B cell (primary cell): ENCODE data around the gene TSPAN14. TPM values are rescaled to one million over a fixed set of nuclear protein-coding genes. Genes with fewer than 3 reads are reported as not detected.
A peak's percentile ranks its signal among the peaks of the same experiment; 100 is the strongest.

Experiments used
- ATAC-seq: fragments of 200-7000 bp; cut with Tn5 transposase; one replicate; pipeline ENCODE4 v1.10.0; 2021; ENCODE audit warnings: low read depth, mild to moderate bottlenecking, moderate number of reproducible peaks, moderate library complexity
- CTCF ChIA-PET: fragments of 350-600 bp; sonication (Branson Sonifier 250); formaldehyde crosslinking; loops from one replicate; lab custom pipeline; 2021; ENCODE audit warnings: antibody characterized with exemption, inconsistent platforms; lab: Charles Lee
- POLR2A ChIA-PET: fragments of 350-600 bp; sonication (Branson Sonifier 250); formaldehyde crosslinking; loops from one replicate; lab custom pipeline; 2021; ENCODE audit warnings: antibody characterized with exemption; lab: Charles Lee
- DNase-seq: peaks from one replicate; pipeline ENCODE4 v3.0.0; 2013
- H2AFZ ChIP-seq: 2 replicates; pipeline ENCODE4 v1.6.1; 2012; ENCODE audit warnings: mild to moderate bottlenecking, low read depth, low read length; ENCODE audit not compliant: insufficient read depth, poor library complexity, severe bottlenecking
- H3K27ac ChIP-seq, 2 donors: 1 replicate in 1 of 2; 2 replicates in 1 of 2; pipeline ENCODE4 v1.5.1; 2012 to 2013; ENCODE audit warnings: low read length in 2 of 2, mild to moderate bottlenecking in 2 of 2, moderate library complexity in 1 of 2
- H3K27me3 ChIP-seq, 4 experiments: fragments of 200-600 bp in 1 of 4; sonication (generic) in 1 of 4; replicated peaks in 1 of 4; 1 replicate in 2 of 4; 2 replicates in 2 of 4; pipeline versions ENCODE4 v1.6.1 to v1.7.0; 2013 to 2016; ENCODE audit warnings: low read length in 3 of 4, mild to moderate bottlenecking in 2 of 4, mixed read lengths in 1 of 4, moderate library complexity in 1 of 4; ENCODE audit not compliant: insufficient read depth in 4 of 4, control insufficient read depth in 3 of 4; ENCODE audit errors: control extremely low read depth in 1 of 4
- H3K36me3 ChIP-seq, 2 experiments: replicated peaks in 1 of 2; 1 replicate in 1 of 2; 2 replicates in 1 of 2; pipeline versions ENCODE4 v1.6.1 to v1.7.1; 2013; ENCODE audit warnings: low read length in 1 of 2; ENCODE audit not compliant: insufficient read depth in 2 of 2, control insufficient read depth in 1 of 2; ENCODE audit errors: control extremely low read depth in 1 of 2, extremely low read depth in 1 of 2
- H3K4me1 ChIP-seq, 2 donors: fragments of 200-600 bp in 1 of 2; sonication (generic) in 1 of 2; 1 replicate in 1 of 2; 2 replicates in 1 of 2; pipeline versions ENCODE4 v1.5.1 to v1.6.1; 2013 to 2017; ENCODE audit warnings: low read length in 2 of 2; ENCODE audit not compliant: control insufficient read depth in 2 of 2, insufficient read depth in 2 of 2
- H3K4me2 ChIP-seq: replicated peaks from 2 replicates; pipeline ENCODE3; 2012; ENCODE audit warnings: mild to moderate bottlenecking, low read depth, low read length; ENCODE audit not compliant: poor library complexity, severe bottlenecking
- H3K4me3 ChIP-seq, 5 experiments: fragments of 200-600 bp in 1 of 5; sonication (generic) in 1 of 5; 1 replicate in 3 of 5; 2 replicates in 2 of 5; pipeline versions ENCODE4 v1.5.1 to v1.7.0; 2011 to 2016; ENCODE audit warnings: low read length in 4 of 5, mild to moderate bottlenecking in 4 of 5, low read depth in 2 of 5, control low read depth in 1 of 5, moderate library complexity in 1 of 5; ENCODE audit not compliant: insufficient read depth in 1 of 5; ENCODE audit errors: control extremely low read depth in 1 of 5, extremely low read depth in 1 of 5
- H3K79me2 ChIP-seq: fragments of 200-600 bp; sonication (generic); one replicate; pipeline ENCODE4 v1.6.0; 2016; ENCODE audit warnings: low read length; ENCODE audit not compliant: control insufficient read depth, insufficient read depth
- H3K9ac ChIP-seq: fragments of 200-600 bp; sonication (generic); 2 replicates; pipeline ENCODE4 v1.6.1; 2017; ENCODE audit warnings: mild to moderate bottlenecking, low read length, moderate library complexity
- H3K9me3 ChIP-seq, 3 donors: one replicate each; pipeline versions ENCODE4 v1.6.1 to v1.7.1; 2013; ENCODE audit warnings: low read length in 2 of 3; ENCODE audit not compliant: control insufficient read depth in 2 of 3, insufficient read depth in 1 of 3; ENCODE audit errors: control extremely low read depth in 1 of 3
- H4K20me1 ChIP-seq: 2 replicates; pipeline ENCODE4 v1.6.0; 2012; ENCODE audit warnings: mild to moderate bottlenecking, low read length; ENCODE audit not compliant: insufficient read depth, control insufficient read depth, poor library complexity, severe bottlenecking
- H3K27ac Mint-ChIP-seq: one replicate; pipeline ENCODE4 v1.8.0; 2021; ENCODE audit warnings: mixed read lengths
- H3K27me3 Mint-ChIP-seq: one replicate; pipeline ENCODE4 v1.8.0; 2021; ENCODE audit warnings: mixed read lengths
- H3K4me1 Mint-ChIP-seq: one replicate; pipeline ENCODE4 v1.8.0; 2021; ENCODE audit warnings: mixed read lengths
- H3K4me3 Mint-ChIP-seq: one replicate; pipeline ENCODE4 v1.8.0; 2021; ENCODE audit warnings: mixed read lengths
- H3K9me3 Mint-ChIP-seq: one replicate; pipeline ENCODE4 v1.8.0; 2022; ENCODE audit warnings: mixed read lengths; ENCODE audit not compliant: insufficient read depth
- EZH2 ChIP-seq: IDR thresholded peaks from 2 replicates; pipeline ENCODE4 v1.6.1; 2012; ENCODE audit warnings: borderline replicate concordance, low read depth, mild to moderate bottlenecking, moderate library complexity, low read length; ENCODE audit not compliant: insufficient read depth, poor library complexity, severe bottlenecking
- WGBS: methylation state at CpG from one replicate; pipeline ENCODE4 v1.1.5; 2013; ENCODE audit warnings: missing lambda C conversion rate; ENCODE audit not compliant: insufficient coverage; 5-methylcytosine and 5-hydroxymethylcytosine counted together
- intact Hi-C: fragments of 100-400 bp; cut with micrococcal nuclease; formaldehyde crosslinking; loops from one replicate; pipeline ENCODE4 v1.10.0; 2022
- polyA plus RNA-seq: library from polyadenylated mRNA; depleted of rRNA; stranded (reverse); fragments of >200 nt; gene quantifications from 2 replicates; pipeline ENCODE4 v1.2.3, GENCODE V29; 2012
- total RNA-seq, 2 donors: library from RNA; stranded (reverse); fragments of 120-200 nt in 1 of 2; gene quantifications; 1 replicate in 1 of 2; 2 replicates in 1 of 2; pipeline versions ENCODE4 v1.2.3 to v1.2.4, GENCODE V29; 2013 to 2022
- TF ChIP-seq, protein P1 (sequence below): fragments of 200-600 bp; IDR thresholded peaks from one replicate; pipeline ENCODE4 v1.8.0; 2022; ENCODE audit warnings: antibody characterized with exemption, mild to moderate bottlenecking

The TSPAN14 gene
- total and polyA plus RNA-seq, 2 donors (not counting 1 experiment from before 2014, with no cell fraction given) = 27.8 to 55.3 TPM

- H3K4me1 ChIP-seq = peaks cover 49 to 65% of the 10 kb centered on the region in 2 donors
- DNase-seq = no peak
- H3K27ac ChIP-seq = no peak overlapping the region
- peak overlapping the region; percentile 89 for H3K9ac ChIP-seq
- peak overlapping the region; percentile 58 to 92 (median 77) for H3K4me3 ChIP-seq
- no peaks in the 10 kb centered on the region for H3K27me3 ChIP-seq
- Mint-ChIP-seq H3K4me1 (peaks cover 60% of the 10 kb centered on the region), H3K27me3 (no peaks in the 10 kb centered on the region), H3K9me3 (no peaks in the 10 kb centered on the region), H3K4me3 (peak overlapping the region; percentile 94), H3K27ac (peak overlapping the region; percentile 92)
- 76% methylated on average over 12 of the region's 13 CpGs for WGBS
- H3K4me2 ChIP-seq = peak overlapping the region; percentile 95
- peaks cover 55% of the 10 kb centered on the region for H3K79me2 ChIP-seq
- no peaks in the 10 kb centered on the region for H3K9me3 ChIP-seq
- H3K36me3 ChIP-seq = no peaks in the 10 kb centered on the region
- no peak for ATAC-seq
- intact Hi-C loops = loop anchor here (1.0 to 2.0 kb wide), 3 partner anchors 17 to 251 kb away; partner anchors contain the start of gene ANXA11
- ChIA-PET POLR2A (interaction anchor here (0.5 to 3.9 kb wide), 6 partner anchors 8 to 47 kb away, joined by 3 to 13 read pairs (median 5); no protein-coding TSS in a partner anchor), CTCF (interaction anchor here (1.4 to 2.5 kb wide), 3 partner anchors 45 to 50 kb away, joined by 8 to 19 read pairs (median 9); no protein-coding TSS in a partner anchor)
- TF ChIP-seq EZH2 = no peak
- TF ChIP-seq, protein P1, sequence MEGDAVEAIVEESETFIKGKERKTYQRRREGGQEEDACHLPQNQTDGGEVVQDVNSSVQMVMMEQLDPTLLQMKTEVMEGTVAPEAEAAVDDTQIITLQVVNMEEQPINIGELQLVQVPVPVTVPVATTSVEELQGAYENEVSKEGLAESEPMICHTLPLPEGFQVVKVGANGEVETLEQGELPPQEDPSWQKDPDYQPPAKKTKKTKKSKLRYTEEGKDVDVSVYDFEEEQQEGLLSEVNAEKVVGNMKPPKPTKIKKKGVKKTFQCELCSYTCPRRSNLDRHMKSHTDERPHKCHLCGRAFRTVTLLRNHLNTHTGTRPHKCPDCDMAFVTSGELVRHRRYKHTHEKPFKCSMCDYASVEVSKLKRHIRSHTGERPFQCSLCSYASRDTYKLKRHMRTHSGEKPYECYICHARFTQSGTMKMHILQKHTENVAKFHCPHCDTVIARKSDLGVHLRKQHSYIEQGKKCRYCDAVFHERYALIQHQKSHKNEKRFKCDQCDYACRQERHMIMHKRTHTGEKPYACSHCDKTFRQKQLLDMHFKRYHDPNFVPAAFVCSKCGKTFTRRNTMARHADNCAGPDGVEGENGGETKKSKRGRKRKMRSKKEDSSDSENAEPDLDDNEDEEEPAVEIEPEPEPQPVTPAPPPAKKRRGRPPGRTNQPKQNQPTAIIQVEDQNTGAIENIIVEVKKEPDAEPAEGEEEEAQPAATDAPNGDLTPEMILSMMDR = no peak
- H4K20me1 ChIP-seq = peaks cover 37% of the 10 kb centered on the region
- H2AFZ ChIP-seq = peak overlapping the region; percentile 86
Measured at GRCh38 chr10:80455461-80456349, 1.6 kb downstream of the TSPAN14 start.
